SK-N-SH (cell line): Measurements from ENCODE around the gene NT5C. TPM values are rescaled to one million over a fixed set of nuclear protein-coding genes. Genes with fewer than 3 reads are reported as not detected.

Experiments used
- CHD2 ChIP-seq: fragments of 150-350 bp; IDR thresholded peaks from 2 replicates; pipeline ENCODE4 v1.6.1; 2018; ENCODE audit warnings: low read length; ENCODE audit not compliant: partially characterized antibody
- ELF1 ChIP-seq: IDR thresholded peaks from 2 replicates; pipeline ENCODE4 v1.4.0; 2012
- EZH2phosphoT487 ChIP-seq: fragments of 200-600 bp; sonication (generic); IDR thresholded peaks from 2 replicates; pipeline ENCODE4 v1.6.1; 2017; ENCODE audit warnings: low read depth, mixed run types, mild to moderate bottlenecking, antibody characterized with exemption, moderate library complexity, borderline replicate concordance
- FOXJ3 ChIP-seq: sonication (generic); formaldehyde crosslinking; IDR thresholded peaks from 2 replicates; pipeline ENCODE4 v1.5.1; 2020; ENCODE audit warnings: mild to moderate bottlenecking, missing genetic modification reagents
- GABPA ChIP-seq: IDR thresholded peaks from 2 replicates; pipeline ENCODE4 v1.4.0; 2012; ENCODE audit warnings: low read depth, mild to moderate bottlenecking
- GATA2 ChIP-seq: sonication (generic); formaldehyde crosslinking; IDR thresholded peaks from 2 replicates; pipeline ENCODE4 v1.5.0; 2020; ENCODE audit warnings: mild to moderate bottlenecking, missing genetic modification reagents
- IRF3 ChIP-seq: fragments of 150-350 bp; IDR thresholded peaks from 2 replicates; pipeline ENCODE4 v1.6.1; 2016; ENCODE audit warnings: mild to moderate bottlenecking, low read depth, low read length
- JUND ChIP-seq: IDR thresholded peaks from 2 replicates; pipeline ENCODE4 v1.4.0; 2012
- MEF2A ChIP-seq: IDR thresholded peaks from 2 replicates; pipeline ENCODE4 v1.4.0; 2012; ENCODE audit warnings: low read depth, borderline replicate concordance
- NFIC ChIP-seq: IDR thresholded peaks from 2 replicates; pipeline ENCODE4 v1.4.0; 2012; ENCODE audit warnings: borderline replicate concordance
- NRF1 ChIP-seq: IDR thresholded peaks from 2 replicates; pipeline ENCODE4 v1.6.1; 2012; ENCODE audit warnings: low read depth, mild to moderate bottlenecking, low read length
- POLR2AphosphoS5 ChIP-seq: IDR thresholded peaks from 2 replicates; pipeline ENCODE4 v1.6.1; 2012; ENCODE audit warnings: low read depth, low read length
- RAD21 ChIP-seq: IDR thresholded peaks from 2 replicates; pipeline ENCODE4 v1.6.1; 2012; ENCODE audit warnings: mild to moderate bottlenecking, low read length
- RCOR1 ChIP-seq: fragments of 150-350 bp; IDR thresholded peaks from 2 replicates; pipeline ENCODE4 v1.6.1; 2017; ENCODE audit warnings: antibody characterized with exemption, low read length
- SIN3A ChIP-seq: IDR thresholded peaks from 2 replicates; pipeline ENCODE4 v1.6.1; 2012; ENCODE audit warnings: low read depth, mild to moderate bottlenecking, low read length, moderate library complexity, borderline replicate concordance
- TEAD4 ChIP-seq: IDR thresholded peaks from 2 replicates; pipeline ENCODE4 v1.4.0; 2012; ENCODE audit warnings: mild to moderate bottlenecking, borderline replicate concordance; ENCODE audit not compliant: insufficient read depth
- YY1 ChIP-seq: IDR thresholded peaks from 2 replicates; pipeline ENCODE4 v1.4.0; 2012; ENCODE audit warnings: low read depth, mild to moderate bottlenecking
- polyA plus RNA-seq, 3 experiments: library from polyadenylated mRNA; depleted of rRNA; stranded (reverse); fragments of >200 nt; gene quantifications; 2 replicates each; pipeline ENCODE4 v1.2.3, GENCODE V29; 2012
- TF ChIP-seq, protein P1 (sequence below): IDR thresholded peaks from 2 replicates; pipeline ENCODE4 v1.4.0; 2012; ENCODE audit warnings: low read depth, borderline replicate concordance
- TF ChIP-seq, protein P2 (sequence below): IDR thresholded peaks from 2 replicates; pipeline ENCODE4 v1.4.0; 2012; ENCODE audit warnings: low read depth, borderline replicate concordance
- TF ChIP-seq, protein P3 (sequence below): fragments of 150-350 bp; IDR thresholded peaks from 2 replicates; pipeline ENCODE4 v1.6.1; 2017; ENCODE audit warnings: antibody characterized with exemption, low read length, low read depth, borderline replicate concordance
- TF ChIP-seq, protein P4 (sequence below): IDR thresholded peaks from 2 replicates; pipeline ENCODE4 v1.4.0; 2012; ENCODE audit warnings: low read depth
- TF ChIP-seq, protein P5 (sequence below): fragments of 200-600 bp; sonication (generic); IDR thresholded peaks from 2 replicates; pipeline ENCODE4 v1.6.1; 2017; ENCODE audit warnings: antibody characterized with exemption, mild to moderate bottlenecking, moderate library complexity

Gene NT5C
- polyA plus RNA-seq, 1 of the 3 experiments (the other 2 are of a cell fraction), result 111 TPM

GRCh38 chr17:75152922-75153779, 21.6 kb upstream of the NT5C start (continued):
- TF ChIP-seq, protein P1, sequence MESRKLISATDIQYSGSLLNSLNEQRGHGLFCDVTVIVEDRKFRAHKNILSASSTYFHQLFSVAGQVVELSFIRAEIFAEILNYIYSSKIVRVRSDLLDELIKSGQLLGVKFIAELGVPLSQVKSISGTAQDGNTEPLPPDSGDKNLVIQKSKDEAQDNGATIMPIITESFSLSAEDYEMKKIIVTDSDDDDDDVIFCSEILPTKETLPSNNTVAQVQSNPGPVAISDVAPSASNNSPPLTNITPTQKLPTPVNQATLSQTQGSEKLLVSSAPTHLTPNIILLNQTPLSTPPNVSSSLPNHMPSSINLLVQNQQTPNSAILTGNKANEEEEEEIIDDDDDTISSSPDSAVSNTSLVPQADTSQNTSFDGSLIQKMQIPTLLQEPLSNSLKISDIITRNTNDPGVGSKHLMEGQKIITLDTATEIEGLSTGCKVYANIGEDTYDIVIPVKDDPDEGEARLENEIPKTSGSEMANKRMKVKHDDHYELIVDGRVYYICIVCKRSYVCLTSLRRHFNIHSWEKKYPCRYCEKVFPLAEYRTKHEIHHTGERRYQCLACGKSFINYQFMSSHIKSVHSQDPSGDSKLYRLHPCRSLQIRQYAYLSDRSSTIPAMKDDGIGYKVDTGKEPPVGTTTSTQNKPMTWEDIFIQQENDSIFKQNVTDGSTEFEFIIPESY, result no peak
- TF ChIP-seq GABPA (no peak), SIN3A (no peak; the same call in 1 of the 2 replicates), JUND (no peak), RCOR1 (no peak; the same call in 1 of the 2 replicates), CHD2 (no peak), EZH2phosphoT487 (no peak), GATA2 (no peak), IRF3 (no peak), NRF1 (no peak), YY1 (peak; percentile 84), MEF2A (no peak), FOXJ3 (CRISPR knock-in tag) (no peak), NFIC (no peak), ELF1 (no peak), TEAD4 (no peak), RAD21 (no peak), POLR2AphosphoS5 (no peak; the same call in 1 of the 2 replicates)
- TF ChIP-seq, protein P2, sequence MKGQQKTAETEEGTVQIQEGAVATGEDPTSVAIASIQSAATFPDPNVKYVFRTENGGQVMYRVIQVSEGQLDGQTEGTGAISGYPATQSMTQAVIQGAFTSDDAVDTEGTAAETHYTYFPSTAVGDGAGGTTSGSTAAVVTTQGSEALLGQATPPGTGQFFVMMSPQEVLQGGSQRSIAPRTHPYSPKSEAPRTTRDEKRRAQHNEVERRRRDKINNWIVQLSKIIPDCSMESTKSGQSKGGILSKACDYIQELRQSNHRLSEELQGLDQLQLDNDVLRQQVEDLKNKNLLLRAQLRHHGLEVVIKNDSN, result no peak
- TF ChIP-seq, protein P3, sequence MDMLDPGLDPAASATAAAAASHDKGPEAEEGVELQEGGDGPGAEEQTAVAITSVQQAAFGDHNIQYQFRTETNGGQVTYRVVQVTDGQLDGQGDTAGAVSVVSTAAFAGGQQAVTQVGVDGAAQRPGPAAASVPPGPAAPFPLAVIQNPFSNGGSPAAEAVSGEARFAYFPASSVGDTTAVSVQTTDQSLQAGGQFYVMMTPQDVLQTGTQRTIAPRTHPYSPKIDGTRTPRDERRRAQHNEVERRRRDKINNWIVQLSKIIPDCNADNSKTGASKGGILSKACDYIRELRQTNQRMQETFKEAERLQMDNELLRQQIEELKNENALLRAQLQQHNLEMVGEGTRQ, result no peak
- TF ChIP-seq, protein P4, sequence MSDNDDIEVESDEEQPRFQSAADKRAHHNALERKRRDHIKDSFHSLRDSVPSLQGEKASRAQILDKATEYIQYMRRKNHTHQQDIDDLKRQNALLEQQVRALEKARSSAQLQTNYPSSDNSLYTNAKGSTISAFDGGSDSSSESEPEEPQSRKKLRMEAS, result peak; percentile 77
- TF ChIP-seq, protein P5, sequence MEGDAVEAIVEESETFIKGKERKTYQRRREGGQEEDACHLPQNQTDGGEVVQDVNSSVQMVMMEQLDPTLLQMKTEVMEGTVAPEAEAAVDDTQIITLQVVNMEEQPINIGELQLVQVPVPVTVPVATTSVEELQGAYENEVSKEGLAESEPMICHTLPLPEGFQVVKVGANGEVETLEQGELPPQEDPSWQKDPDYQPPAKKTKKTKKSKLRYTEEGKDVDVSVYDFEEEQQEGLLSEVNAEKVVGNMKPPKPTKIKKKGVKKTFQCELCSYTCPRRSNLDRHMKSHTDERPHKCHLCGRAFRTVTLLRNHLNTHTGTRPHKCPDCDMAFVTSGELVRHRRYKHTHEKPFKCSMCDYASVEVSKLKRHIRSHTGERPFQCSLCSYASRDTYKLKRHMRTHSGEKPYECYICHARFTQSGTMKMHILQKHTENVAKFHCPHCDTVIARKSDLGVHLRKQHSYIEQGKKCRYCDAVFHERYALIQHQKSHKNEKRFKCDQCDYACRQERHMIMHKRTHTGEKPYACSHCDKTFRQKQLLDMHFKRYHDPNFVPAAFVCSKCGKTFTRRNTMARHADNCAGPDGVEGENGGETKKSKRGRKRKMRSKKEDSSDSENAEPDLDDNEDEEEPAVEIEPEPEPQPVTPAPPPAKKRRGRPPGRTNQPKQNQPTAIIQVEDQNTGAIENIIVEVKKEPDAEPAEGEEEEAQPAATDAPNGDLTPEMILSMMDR, result no peak
